HG02840 (cell line): ENCODE measurements around the gene SDCBP2.
"Not testable (repeated sequence)": the region's sequence is repeated elsewhere in the genome, so short reads cannot be mapped to it uniquely, and the experiment has no call there.

Experiments used
- ATAC-seq: cut with Tn5 transposase; IDR thresholded peaks from one replicate; pipeline ENCODE4 v1.9.1; 2021; ENCODE audit warnings: mild to moderate bottlenecking, moderate library complexity, moderate number of reproducible peaks; ENCODE audit not compliant: unreplicated experiment, low FRiP score

Gene SDCBP2

DNA sequence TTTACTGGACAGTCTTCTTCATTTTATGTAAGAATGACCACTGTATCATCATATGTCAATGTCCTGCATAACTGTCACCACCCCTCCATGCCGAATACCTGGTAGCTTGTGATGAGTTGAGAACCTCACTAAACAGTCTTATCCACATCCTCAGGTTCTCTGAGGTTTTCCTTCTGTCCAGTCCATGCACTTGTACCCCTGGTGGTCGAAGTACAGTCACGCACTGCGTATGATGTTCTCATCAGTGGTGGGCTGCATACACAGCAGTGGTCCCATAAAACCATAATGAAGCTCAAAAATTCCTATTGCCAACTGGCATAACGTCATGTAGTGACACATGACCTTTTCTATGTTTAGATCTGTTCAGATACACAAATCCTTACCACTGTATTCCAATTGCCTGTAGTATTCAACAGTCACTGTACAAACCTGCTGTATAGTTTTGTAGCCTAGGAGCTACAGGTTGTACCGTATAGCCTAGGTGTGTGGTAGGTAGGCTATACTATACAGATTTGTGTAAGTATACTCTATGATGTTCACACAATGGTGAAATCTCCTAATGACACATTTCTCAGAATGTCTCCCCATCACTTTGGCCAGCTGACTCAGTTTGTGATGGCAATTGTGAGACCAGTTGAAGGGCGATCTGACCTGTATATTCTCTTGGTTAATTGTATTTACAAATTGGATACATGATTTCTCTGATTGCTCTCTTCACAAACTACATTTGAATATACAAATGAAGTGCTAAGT is 31.3 kb upstream of the SDCBP2 start:
- ATAC-seq = no peak

GRCh38 chr20:1357921-1358671 is 29.2 kb upstream of the SDCBP2 start:
- no peak for ATAC-seq

GRCh38 chr20:1353956-1354355 is 25.0 kb upstream of the SDCBP2 start:
- no peak for ATAC-seq

DNA sequence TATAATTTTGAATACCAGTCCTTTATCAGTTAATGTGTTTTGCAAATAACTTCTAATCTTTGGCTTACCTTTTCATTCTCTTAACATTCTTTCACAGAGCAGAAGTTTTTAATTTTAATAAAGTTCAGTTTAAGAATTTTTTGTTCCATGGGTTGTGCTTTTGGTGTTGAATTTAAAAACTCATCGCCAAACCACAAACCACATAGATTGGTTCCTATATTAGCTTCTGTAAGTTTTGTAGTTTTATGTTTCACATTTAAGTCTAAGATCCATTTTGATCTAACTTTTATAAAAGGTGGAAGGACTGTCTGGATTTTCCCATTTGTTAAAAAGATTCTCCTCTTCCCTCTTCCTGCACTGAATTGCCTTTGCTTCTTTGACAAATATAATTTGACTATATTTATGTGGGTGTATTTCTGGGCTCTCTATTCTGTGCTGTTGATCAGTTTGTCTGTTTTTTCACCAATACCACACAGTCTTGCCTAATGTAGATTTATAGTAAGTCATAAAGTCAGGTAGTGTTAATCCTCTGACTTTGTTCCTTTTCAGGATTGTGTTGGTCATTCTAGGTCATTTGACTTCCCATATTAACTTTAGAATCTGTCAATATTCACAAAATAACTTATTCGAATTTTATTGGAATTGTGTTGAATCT is 17.5 kb upstream of the SDCBP2 start:
- no peak for ATAC-seq

DNA sequence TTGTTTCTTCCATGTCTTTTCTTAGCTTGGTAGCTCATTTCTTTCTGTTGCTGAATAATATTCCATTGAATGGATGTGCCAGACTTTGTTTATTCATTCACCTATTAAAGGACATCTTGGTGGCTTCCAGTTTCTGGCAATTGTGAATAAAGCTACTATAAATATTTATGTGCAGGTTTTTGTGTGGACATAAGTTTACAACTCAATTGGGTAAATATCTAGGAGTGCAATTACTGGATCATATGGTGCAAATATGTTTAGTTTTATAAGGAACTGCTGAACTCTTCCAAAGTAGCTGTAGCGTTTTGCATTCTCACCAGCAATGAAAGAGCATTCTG is 16.8 kb upstream of the SDCBP2 start:
- no peak for ATAC-seq

GRCh38 chr20:1345030-1345755 is 16.3 kb upstream of the SDCBP2 start:
- ATAC-seq = no peak

DNA sequence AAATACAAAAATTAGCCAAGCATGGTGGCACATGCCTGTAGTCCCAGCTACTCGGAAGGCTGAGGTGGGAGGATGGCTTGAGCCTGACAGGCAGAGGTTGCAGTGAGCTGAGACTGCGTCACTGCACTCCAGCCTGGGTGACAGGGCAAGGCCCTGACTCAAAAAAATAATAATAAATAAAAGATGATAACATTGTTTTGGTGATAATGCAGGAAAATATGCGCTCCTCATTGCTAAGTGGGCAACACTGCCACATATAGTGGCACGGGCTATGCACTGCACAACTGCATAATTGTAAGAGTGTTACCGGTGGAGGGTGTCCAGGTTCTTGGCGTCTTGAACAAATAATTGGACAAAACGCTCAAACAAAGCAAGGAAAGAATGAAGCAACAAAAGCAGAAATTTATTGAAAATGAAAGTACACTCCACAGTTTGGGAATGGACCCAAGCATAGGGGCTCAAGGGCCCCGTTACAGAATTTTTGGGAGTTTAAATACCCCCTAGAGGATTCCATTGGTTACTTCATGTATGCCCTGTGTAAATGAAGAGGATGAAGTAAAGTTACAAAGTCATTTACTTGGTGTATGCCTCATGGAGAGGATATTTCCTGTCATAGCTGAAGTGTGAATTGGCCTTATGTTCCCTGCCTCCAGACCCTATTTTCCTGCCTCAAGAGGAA is 14.6 kb upstream of the SDCBP2 start:
- not testable (repeated sequence) for ATAC-seq

GRCh38 chr20:1341561-1342265 is 12.8 kb upstream of the SDCBP2 start:
- ATAC-seq = no peak

DNA sequence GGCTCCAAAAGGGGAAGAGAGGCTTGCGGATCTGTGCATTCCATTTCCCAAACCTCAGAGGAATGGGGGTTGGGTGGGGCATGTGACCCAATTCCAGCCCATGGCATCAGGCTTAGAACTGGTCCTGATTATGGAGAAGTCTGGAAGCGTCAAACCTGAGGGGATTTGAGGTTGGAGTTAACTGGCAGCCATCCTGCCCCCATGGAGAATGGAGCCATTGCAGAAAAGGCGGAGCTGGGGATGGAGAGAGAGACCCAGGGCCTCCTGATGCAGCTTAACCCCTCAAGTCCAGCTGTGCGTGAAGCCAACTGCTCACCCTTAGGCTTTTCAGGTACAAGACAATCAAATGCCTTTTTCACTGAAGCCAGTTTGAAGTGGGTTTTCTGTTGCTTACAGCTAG is 9.9 kb upstream of the SDCBP2 start:
- no peak for ATAC-seq

DNA sequence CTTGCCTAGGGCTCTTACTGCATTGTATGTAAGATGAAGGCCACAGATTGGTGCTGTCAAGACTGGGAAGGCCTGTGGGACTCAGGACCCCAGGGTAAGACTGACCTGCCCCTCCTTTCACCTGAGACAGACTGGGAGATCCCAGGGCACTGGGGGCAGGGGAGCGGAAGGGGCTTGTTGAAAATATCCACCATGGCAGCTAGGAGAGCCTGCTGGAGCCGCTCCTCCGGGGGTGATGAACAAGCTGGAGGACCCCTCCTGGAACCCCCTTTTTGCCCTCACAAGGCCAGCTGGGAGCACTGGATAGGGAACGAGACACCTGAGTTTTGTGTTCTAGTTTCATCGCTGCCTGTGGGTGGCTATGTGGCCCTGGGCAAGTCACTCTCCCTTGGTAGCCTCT is 9.2 kb upstream of the SDCBP2 start:
- no peak for ATAC-seq

DNA sequence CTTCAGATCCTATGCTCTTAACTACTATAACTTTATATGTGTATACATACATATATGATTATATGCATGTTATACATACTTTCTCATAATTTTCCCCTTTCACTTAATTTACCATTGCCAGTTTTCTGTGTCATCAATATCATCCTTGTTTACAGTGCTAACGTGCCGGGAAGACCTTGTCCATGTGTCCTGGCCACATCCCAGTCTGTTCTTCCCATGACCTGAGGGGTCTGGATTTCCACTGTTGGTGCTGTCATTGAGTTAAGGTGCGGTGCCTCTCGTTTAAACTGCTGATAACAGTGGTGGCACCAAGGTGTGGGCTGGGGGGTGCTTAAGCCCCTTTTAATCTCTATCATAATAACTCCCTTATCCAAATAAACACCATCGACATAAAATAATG is 8.5 kb upstream of the SDCBP2 start:
- ATAC-seq = no peak

- ATAC-seq = no peak
These were observed 7.9 kb upstream of the SDCBP2 start for GRCh38 chr20:1336699-1337367.

- no peak for ATAC-seq
These were observed 7.2 kb upstream of the SDCBP2 start for GRCh38 chr20:1335961-1336698.

DNA sequence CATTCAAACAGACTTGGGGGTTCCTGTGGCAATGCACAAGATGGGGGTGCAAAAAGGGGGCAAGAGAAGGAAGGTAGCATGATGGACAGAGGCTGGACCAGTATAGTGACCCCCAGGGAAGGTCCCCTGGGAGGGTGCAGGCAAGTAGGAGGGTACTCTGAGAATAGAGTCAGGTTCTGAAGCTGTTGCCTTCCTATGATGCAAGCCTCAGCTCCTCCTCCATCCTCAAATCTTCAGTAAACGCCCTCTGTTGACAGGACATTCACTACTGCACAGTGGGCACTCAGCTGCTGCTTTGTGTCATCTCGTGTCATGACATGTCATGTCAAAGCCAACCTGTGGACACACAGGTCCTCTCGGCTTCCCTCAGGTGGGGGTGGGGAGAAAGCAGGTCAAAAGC is 5.8 kb upstream of the SDCBP2 start:
- ATAC-seq = no peak

DNA sequence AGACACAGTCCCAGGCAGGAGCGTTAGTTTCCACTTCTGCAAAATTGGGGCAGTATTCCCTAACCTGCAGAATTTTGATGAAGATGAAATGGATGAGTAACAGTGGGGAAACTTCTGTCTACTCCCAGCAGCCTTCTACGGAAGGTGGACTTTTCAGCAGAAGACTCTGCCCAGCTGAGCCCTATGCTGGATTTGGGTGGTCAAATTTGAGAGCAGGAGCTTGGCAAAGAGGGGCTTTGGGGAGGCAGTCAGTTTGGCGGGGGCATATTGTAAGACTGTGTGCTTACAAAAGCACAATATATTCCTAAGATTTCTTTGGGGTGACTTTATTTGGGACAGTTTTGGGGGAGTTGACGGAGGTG is 5.4 kb upstream of the SDCBP2 start:
- ATAC-seq = no peak

DNA sequence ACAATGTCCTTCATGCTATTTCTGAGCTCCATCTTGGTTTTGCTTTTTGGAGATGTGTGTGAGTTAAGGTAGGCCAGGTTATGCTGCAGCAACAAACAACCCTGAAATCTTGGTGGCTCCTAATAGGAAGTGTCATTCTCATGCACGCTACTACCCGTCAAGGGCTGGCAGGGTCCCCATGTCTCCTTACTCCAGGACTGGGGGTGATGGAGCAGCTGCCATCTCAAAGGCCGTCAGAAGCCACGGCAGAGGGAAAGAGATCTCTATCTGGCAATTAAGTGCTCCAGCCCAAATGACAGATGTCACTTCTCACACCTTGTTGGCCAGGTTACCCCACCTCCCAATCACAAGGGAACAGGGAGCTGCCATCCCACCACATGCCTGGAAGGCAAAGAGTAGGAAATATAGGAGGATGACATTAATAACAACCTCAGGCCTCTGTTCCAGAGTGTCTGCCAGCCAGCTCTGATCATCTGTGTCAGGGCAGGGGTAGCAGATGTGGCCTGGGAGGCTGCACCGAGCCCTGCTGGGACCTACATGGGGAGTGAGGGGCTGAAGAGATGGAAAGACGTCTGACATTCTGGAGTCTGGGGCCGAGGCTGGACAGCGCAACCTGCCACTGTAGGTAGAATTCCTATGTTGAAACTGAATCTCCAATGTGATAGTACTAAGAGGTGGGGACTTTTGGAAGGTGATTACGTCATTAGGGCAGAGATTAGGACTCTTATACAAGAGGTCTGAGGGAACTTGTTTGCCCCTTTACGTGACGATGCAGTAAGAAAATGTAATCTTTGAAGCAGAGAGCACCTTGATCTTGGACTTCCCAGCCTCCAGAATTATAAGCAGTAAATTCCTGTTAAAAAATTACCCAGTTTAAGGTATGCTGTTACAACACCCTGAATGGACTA is 4.8 kb upstream of the SDCBP2 start:
- no peak for ATAC-seq

DNA sequence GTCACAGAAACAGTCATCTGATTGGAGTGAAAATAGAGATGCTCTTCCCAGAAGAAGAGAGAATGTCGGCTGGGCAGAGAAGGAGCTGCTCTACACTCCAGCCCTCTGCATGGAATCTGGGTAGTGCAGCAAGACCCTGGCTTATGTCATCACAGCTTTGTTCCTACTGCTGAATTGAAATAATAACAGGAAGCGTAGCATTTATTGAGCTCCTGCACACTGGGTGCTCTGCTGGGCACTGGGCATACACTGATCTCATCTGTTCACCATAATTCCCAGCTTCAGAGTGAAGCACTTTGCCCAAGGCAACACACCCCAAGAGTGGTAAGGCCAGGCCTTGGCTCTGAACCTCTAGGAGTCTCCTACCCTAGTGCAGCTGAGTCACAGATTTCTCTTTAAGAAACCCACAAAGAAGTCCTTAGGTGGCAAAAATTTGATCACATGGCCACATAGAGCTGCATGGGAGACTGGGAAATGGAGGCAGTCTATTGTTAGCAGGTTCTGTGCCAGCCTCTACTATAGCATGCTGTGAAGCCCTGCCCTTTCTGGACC is 3.9 kb upstream of the SDCBP2 start:
- ATAC-seq = no peak
